Effector memory CD4-positive, alpha-beta T cell (primary cell): ENCODE data around the gene OR9Q1.

ENCODE experiments used
- DNase-seq, 3 donors: peaks; one replicate each; pipeline ENCODE4 v3.0.0-alpha.2; 2020
- H3K27ac ChIP-seq: 2 replicates; pipeline ENCODE4 v1.7.0; 2013; ENCODE audit warnings: mild to moderate bottlenecking, low read length, moderate library complexity; ENCODE audit not compliant: insufficient read depth, poor library complexity, severe bottlenecking
- H3K27me3 ChIP-seq: replicated peaks from 2 replicates; pipeline ENCODE4 v1.7.0; 2013; ENCODE audit warnings: mild to moderate bottlenecking, low read length; ENCODE audit not compliant: insufficient read depth, control insufficient read depth, poor library complexity, severe bottlenecking
- H3K36me3 ChIP-seq: 2 replicates; pipeline ENCODE4 v1.7.0; 2013; ENCODE audit warnings: mild to moderate bottlenecking, low read length, moderate library complexity; ENCODE audit not compliant: control insufficient read depth, insufficient read depth
- H3K4me1 ChIP-seq: 2 replicates; pipeline ENCODE4 v1.7.0; 2013; ENCODE audit warnings: low read length, mild to moderate bottlenecking; ENCODE audit not compliant: control insufficient read depth, insufficient read depth, poor library complexity, severe bottlenecking
- H3K4me3 ChIP-seq: 2 replicates; pipeline ENCODE4 v1.7.0; 2013; ENCODE audit warnings: low read length, low read depth, mild to moderate bottlenecking; ENCODE audit not compliant: insufficient read depth, poor library complexity, severe bottlenecking
- H3K9me3 ChIP-seq: 2 replicates; pipeline ENCODE4 v1.7.0; 2013; ENCODE audit warnings: mild to moderate bottlenecking, low read length, moderate library complexity; ENCODE audit not compliant: control insufficient read depth
- total RNA-seq, 3 donors: gene quantifications; one replicate each; lab custom pipeline; 2026; lab: John Stamatoyannopoulos, UW

The OR9Q1 gene, protein sequence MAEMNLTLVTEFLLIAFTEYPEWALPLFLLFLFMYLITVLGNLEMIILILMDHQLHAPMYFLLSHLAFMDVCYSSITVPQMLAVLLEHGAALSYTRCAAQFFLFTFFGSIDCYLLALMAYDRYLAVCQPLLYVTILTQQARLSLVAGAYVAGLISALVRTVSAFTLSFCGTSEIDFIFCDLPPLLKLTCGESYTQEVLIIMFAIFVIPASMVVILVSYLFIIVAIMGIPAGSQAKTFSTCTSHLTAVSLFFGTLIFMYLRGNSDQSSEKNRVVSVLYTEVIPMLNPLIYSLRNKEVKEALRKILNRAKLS
- 0 reads per million in 3 donors for total RNA-seq

DNA sequence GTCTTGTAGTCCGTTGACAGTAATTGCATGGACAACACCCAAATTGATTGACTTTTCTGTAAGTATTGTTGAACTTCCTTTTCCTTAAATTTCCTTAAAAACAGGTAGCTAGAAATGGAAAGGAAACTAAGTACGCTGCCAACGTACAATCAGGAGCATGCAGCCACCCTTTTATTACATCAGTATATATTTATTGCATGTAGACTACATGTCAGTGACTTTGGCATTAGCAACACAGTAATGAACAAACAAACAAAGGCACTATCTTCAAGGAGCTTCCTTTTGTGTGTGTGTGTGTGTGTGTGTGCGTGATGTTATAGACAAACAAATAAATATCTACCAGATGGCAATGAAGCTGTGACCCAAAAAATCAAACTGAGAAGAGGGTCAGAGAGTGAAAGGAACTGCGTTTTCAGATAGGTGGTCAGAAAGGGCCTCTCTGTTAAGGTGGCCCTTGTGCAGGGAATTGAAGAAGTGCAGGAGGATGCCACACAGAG lies at the start of gene OR9Q1:
Gene OR9Q1, plus strand, starts transcription at position 447 of the 497 bp plus-strand sequence. CDS start 155,564 bp downstream, outside the sequence.
- H3K27me3 ChIP-seq, result no peaks in the 10 kb centered on the region
- H3K4me3 ChIP-seq, result no peak within 1 kb of the TSS
- H3K36me3 ChIP-seq, result no peaks in the 10 kb centered on the region
- no peaks in the 10 kb centered on the region for H3K9me3 ChIP-seq
- no peaks in the 10 kb centered on the region for H3K4me1 ChIP-seq
- no peak for DNase-seq
- H3K27ac ChIP-seq, result no peak within 1 kb of the TSS

- H3K27ac ChIP-seq, result no peak overlapping the region
- H3K9me3 ChIP-seq, result no peaks in the 10 kb centered on the region
- no peaks in the 10 kb centered on the region for H3K36me3 ChIP-seq
- H3K4me3 ChIP-seq, result no peak overlapping the region
- H3K27me3 ChIP-seq, result no peaks in the 10 kb centered on the region
- DNase-seq, result no peak
- no peaks in the 10 kb centered on the region for H3K4me1 ChIP-seq
Observed at GRCh38 chr11:57974132-57974531, 49.5 kb upstream of the OR9Q1 start.

DNA sequence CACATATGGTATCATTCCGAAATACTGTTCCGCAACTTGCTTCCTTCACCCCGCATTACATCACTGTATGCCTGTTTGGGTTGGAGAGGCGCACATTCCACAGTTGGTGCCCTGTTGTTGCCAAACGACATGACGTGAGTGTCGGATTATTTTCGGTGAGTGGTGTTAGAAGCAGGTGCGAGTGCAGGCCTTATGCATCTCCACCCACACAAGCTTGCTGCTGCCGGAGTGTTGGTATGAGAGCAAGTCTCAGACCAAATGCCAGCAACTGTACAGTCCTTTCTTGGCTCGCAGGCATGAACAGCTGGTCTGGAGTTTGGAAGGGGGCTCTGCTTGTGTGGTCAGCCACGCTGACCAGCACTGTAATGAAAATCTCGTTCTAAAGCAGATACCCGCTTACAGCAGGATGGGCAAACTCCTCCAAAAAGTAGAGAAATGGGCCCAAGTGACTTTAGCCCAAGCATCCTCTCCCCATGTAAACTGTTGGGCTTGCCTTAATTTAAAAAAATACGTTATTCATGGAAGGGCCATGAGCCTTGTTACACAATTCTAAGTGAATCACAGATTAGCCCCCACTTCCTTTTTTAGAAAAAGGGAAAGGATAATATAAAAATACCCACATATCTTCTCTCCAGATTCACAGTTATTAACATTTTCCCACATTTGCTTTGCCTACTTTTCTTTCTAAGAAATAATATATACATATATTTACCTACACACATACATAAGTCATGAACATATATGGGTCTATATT lies 48.7 kb upstream of the OR9Q1 start:
- no peak overlapping the region for H3K27ac ChIP-seq
- H3K4me3 ChIP-seq, result no peak overlapping the region
- no peaks in the 10 kb centered on the region for H3K9me3 ChIP-seq
- H3K27me3 ChIP-seq, result no peaks in the 10 kb centered on the region
- no peak for DNase-seq
- no peaks in the 10 kb centered on the region for H3K4me1 ChIP-seq
- no peaks in the 10 kb centered on the region for H3K36me3 ChIP-seq

DNA sequence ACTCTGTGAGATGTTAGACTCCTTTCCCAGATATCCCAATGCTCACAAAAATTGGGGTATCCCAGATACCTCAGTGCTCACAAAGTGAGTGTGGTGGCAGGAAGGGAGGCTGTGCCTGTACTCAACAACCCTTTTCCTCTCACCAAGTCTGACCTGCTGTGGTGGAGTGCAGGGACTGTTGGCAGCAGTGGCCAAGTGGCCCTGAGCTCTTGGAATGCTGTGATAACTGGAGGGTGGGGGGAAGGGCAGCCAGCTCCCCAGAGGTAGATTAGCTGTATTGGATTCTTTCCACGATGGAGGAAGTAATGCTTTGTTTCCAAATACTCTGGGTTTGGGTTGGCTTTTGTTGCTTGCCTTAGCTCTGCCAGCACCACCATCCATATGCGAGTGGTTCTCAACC lies 46.0 kb upstream of the OR9Q1 start:
- H3K4me1 ChIP-seq, result no peaks in the 10 kb centered on the region
- H3K27ac ChIP-seq, result no peak overlapping the region
- H3K27me3 ChIP-seq, result no peaks in the 10 kb centered on the region
- DNase-seq, result no peak
- no peak overlapping the region for H3K4me3 ChIP-seq
- H3K36me3 ChIP-seq, result no peaks in the 10 kb centered on the region
- no peaks in the 10 kb centered on the region for H3K9me3 ChIP-seq

DNA sequence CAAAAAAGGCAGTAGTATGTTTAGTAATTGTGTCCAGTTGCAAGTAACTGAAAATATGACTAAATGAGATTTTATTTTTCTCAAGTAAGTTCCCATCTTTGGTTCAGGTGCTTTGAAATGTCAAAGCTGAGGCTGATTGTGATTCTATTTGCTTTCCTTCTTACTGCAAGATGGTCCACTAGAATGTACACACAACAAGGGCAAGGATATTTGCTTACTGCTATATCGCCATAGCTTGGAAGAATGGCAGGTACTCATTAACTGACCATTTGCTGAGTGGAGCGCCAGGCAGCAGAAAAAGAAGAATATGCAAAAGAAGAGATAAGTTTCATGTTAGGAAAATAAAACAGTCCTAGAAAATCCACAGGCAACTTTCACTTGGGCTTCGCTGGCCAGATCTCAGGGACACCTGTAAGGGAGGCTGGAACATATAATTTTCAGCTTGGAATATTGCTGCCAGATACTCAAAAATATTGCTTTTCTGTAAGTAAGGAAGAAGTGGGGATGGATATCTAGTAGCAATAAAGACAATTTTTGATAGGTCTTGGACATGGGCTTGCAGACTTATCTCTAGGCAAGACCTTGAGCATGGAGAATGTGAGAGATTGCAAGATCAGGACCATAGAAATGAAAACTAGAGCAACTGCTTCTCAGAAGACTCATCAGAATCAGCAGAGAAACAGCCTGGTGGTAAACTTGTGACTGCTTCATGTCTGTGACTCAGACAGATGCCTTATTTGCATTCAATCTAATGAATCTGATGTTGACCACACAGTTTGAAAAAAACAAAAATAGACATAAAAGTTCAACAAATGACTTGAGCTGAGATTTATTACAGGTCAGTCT lies 44.8 kb upstream of the OR9Q1 start:
- Histone ChIP-seq H3K27ac (no peak overlapping the region), H3K36me3 (no peaks in the 10 kb centered on the region), H3K4me3 (no peak overlapping the region), H3K4me1 (no peaks in the 10 kb centered on the region), H3K27me3 (no peaks in the 10 kb centered on the region), H3K9me3 (no peaks in the 10 kb centered on the region)
- no peak for DNase-seq

DNA sequence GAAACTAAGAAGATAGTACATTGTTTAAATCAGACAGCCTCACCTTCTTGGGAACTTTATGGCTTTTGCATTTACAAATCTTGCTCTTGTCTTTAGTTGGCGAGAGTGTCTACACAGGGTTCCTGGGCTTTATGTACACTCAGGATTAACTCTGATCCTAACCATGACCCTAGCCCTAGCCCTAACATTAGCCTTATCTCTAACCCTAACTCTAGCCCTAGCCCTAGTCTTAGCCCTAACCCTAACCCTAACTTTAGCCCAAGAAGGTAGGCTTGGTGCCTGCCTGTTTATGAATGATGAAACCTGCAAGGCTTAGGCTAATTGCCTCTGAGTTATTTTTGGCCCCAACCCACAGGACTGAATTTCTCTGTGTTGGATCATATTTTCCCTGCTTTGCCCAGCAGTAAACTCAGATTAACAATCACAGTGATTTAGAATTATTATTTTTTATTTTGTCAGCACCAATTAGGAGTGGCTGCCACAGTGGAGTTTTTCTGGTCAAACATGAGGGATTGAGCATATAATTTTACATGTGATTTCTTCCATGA lies 44.1 kb upstream of the OR9Q1 start:
- Histone ChIP-seq H3K9me3 (no peaks in the 10 kb centered on the region), H3K27me3 (no peaks in the 10 kb centered on the region), H3K4me1 (no peaks in the 10 kb centered on the region), H3K4me3 (no peak overlapping the region), H3K36me3 (no peaks in the 10 kb centered on the region), H3K27ac (no peak overlapping the region)
- DNase-seq, result no peak

DNA sequence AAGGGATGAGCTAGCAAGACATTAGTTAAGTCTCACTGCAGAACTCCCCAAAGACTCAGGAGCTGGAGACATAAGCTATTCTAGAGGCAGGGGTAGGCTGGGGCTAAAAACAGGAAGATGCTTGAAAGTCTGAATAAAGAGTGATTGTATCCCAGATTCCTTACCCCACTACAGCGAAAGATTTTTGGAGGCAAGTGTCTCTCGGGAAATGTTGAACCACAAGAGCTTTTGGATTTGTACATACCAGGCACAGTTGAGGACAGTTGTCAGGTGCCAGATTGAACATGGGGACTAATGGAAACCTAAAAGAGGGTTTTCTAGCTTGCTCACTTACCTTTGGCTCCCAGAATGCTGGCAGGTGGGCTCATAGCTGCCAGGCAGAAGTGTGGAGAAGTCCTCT lies 43.5 kb upstream of the OR9Q1 start:
- Histone ChIP-seq H3K27ac (no peak overlapping the region), H3K27me3 (no peaks in the 10 kb centered on the region), H3K9me3 (no peaks in the 10 kb centered on the region), H3K36me3 (no peaks in the 10 kb centered on the region), H3K4me1 (no peaks in the 10 kb centered on the region), H3K4me3 (no peak overlapping the region)
- no peak for DNase-seq

GRCh38 chr11:57981536-57981935 lies 42.1 kb upstream of the OR9Q1 start:
- Histone ChIP-seq H3K27me3 (no peaks in the 10 kb centered on the region), H3K4me3 (no peak overlapping the region), H3K27ac (no peak overlapping the region), H3K36me3 (no peaks in the 10 kb centered on the region), H3K9me3 (no peaks in the 10 kb centered on the region), H3K4me1 (no peaks in the 10 kb centered on the region)
- DNase-seq, result no peak

- Histone ChIP-seq H3K27ac (no peak overlapping the region), H3K27me3 (no peaks in the 10 kb centered on the region), H3K9me3 (no peaks in the 10 kb centered on the region), H3K4me1 (no peaks in the 10 kb centered on the region), H3K4me3 (no peak overlapping the region), H3K36me3 (no peaks in the 10 kb centered on the region)
- no peak for DNase-seq
Observed at GRCh38 chr11:57982776-57983175, 40.9 kb upstream of the OR9Q1 start.
